ENCODE measurements around the gene RFX3.

DNA sequence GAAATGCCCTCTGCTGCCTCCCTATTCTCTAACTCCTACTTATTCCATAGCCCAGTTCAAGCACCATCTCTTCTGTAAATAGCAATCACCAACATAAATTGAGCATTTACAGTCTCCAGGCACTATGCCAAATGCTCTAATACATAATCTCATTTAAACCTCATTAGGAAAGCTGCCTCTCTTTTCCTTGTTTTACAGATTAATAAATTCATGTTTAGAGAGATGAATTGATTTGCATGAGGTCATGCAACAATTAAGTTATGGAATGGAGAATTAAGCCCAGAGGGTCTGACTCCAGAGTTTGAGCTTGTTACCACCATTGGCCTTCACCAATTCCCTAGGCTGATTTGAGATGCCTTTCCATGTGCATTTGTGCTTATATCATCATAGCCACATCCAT is 23.4 kb upstream of the RFX3 start:
- TF ChIP-seq EZH2 (IDR thresholded peaks at IDR 0.05; ENCODE audit: borderline replicate concordance, low read depth, low read length, severe bottlenecking) (no peak), POLR2A (IDR thresholded peaks at IDR 0.05; ENCODE audit: low read depth, low read length) (no peak), POLR2AphosphoS5 (IDR thresholded peaks at IDR 0.05; ENCODE audit: insufficient read depth, low read depth, low read length) (no peak), FOS (IDR thresholded peaks at IDR 0.05; ENCODE audit: borderline replicate concordance, insufficient read depth, low read length) (no peak), JUN (IDR thresholded peaks at IDR 0.05; ENCODE audit: borderline replicate concordance, insufficient read depth, insufficient read length, low read depth) (no peak)
- TF ChIP-seq, protein P1, sequence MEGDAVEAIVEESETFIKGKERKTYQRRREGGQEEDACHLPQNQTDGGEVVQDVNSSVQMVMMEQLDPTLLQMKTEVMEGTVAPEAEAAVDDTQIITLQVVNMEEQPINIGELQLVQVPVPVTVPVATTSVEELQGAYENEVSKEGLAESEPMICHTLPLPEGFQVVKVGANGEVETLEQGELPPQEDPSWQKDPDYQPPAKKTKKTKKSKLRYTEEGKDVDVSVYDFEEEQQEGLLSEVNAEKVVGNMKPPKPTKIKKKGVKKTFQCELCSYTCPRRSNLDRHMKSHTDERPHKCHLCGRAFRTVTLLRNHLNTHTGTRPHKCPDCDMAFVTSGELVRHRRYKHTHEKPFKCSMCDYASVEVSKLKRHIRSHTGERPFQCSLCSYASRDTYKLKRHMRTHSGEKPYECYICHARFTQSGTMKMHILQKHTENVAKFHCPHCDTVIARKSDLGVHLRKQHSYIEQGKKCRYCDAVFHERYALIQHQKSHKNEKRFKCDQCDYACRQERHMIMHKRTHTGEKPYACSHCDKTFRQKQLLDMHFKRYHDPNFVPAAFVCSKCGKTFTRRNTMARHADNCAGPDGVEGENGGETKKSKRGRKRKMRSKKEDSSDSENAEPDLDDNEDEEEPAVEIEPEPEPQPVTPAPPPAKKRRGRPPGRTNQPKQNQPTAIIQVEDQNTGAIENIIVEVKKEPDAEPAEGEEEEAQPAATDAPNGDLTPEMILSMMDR (IDR thresholded peaks at IDR 0.05; ENCODE audit: extremely low read depth in 1 of 2, insufficient read depth in 1 of 2, low read depth in 1 of 2, low read length in 2 of 2), result no peak
- TF ChIP-seq, protein P2, sequence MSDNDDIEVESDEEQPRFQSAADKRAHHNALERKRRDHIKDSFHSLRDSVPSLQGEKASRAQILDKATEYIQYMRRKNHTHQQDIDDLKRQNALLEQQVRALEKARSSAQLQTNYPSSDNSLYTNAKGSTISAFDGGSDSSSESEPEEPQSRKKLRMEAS (IDR thresholded peaks at IDR 0.05; ENCODE audit: insufficient read depth, insufficient read length), result no peak
